Liver (tissue), 9 donors: ENCODE results near the gene WIZ. TPM values are rescaled to one million over a fixed set of nuclear protein-coding genes. Genes with fewer than 3 reads are reported as not detected.

ENCODE experiments used
- DNase-seq: peaks from one replicate; pipeline ENCODE4 v3.0.0-alpha.2; 2017; ENCODE audit warnings: low spot score
- H3K27ac ChIP-seq, 2 donors: one replicate each; pipeline ENCODE4 v1.7.0; 2013; ENCODE audit warnings: inconsistent platforms in 2 of 2, low read length in 2 of 2, control low read depth in 1 of 2, low read depth in 1 of 2, mild to moderate bottlenecking in 1 of 2
- H3K27me3 ChIP-seq, 4 donors: one replicate each; pipeline versions ENCODE4 v1.6.1 to v1.7.0; 2013; ENCODE audit warnings: low read length in 3 of 4, inconsistent platforms in 1 of 4, mild to moderate bottlenecking in 1 of 4, moderate library complexity in 1 of 4; ENCODE audit not compliant: control insufficient read depth in 4 of 4, insufficient read depth in 4 of 4
- H3K36me3 ChIP-seq, 4 donors: one replicate each; pipeline versions ENCODE4 v1.6.1 to v1.7.0; 2013; ENCODE audit warnings: low read length in 3 of 4, mild to moderate bottlenecking in 3 of 4, low read depth in 1 of 4, moderate library complexity in 1 of 4; ENCODE audit not compliant: control insufficient read depth in 4 of 4, insufficient read depth in 3 of 4
- H3K4me1 ChIP-seq, 4 donors: one replicate each; pipeline versions ENCODE4 v1.6.1 to v1.7.0; 2013; ENCODE audit warnings: low read length in 3 of 4, mild to moderate bottlenecking in 3 of 4, moderate library complexity in 1 of 4; ENCODE audit not compliant: control insufficient read depth in 4 of 4, insufficient read depth in 4 of 4
- H3K4me3 ChIP-seq, 3 donors: one replicate each; pipeline versions ENCODE4 v1.6.1 to v1.7.0; 2013; ENCODE audit warnings: low read length in 3 of 3, control low read depth in 1 of 3, low read depth in 1 of 3, mild to moderate bottlenecking in 1 of 3
- H3K9ac ChIP-seq, 2 donors: one replicate each; pipeline ENCODE4 v1.7.0; 2013; ENCODE audit warnings: low read length in 2 of 2, mild to moderate bottlenecking in 2 of 2, moderate library complexity in 2 of 2, control low read depth in 1 of 2, low read depth in 1 of 2
- H3K9me3 ChIP-seq, 4 donors: one replicate each; pipeline versions ENCODE4 v1.6.1 to v1.7.0; 2013; ENCODE audit warnings: low read length in 3 of 4; ENCODE audit not compliant: control insufficient read depth in 4 of 4
- ATF3 ChIP-seq: IDR thresholded peaks from 2 replicates; pipeline ENCODE4 v1.6.1; 2016; ENCODE audit warnings: antibody characterized with exemption
- CTCF ChIP-seq: fragments of 150-350 bp; IDR thresholded peaks from 2 replicates; pipeline ENCODE4 v1.5.1; 2017; ENCODE audit warnings: improper control_type of control experiment, low read depth, low read length; ENCODE audit not compliant: missing input control
- EGR1 ChIP-seq, 2 donors: IDR thresholded peaks; 2 replicates each; pipeline ENCODE4 v1.6.1; 2016 to 2018; ENCODE audit warnings: antibody characterized with exemption in 2 of 2, low read depth in 2 of 2
- FOXA1 ChIP-seq: IDR thresholded peaks from 2 replicates; pipeline ENCODE4 v1.6.1; 2016; ENCODE audit warnings: antibody characterized with exemption
- FOXA2 ChIP-seq: IDR thresholded peaks from 2 replicates; pipeline ENCODE4 v1.6.1; 2016; ENCODE audit warnings: antibody characterized with exemption
- GABPA ChIP-seq, 2 donors: IDR thresholded peaks in 1 of 2; conservative IDR thresholded peaks in 1 of 2; 2 replicates each; pipeline ENCODE4 v1.6.1; 2016; ENCODE audit warnings: antibody characterized with exemption in 2 of 2, mild to moderate bottlenecking in 1 of 2, moderate library complexity in 1 of 2
- HNF4A ChIP-seq, 2 donors: conservative IDR thresholded peaks; 2 replicates each; pipeline ENCODE4 v1.6.1; 2016; ENCODE audit warnings: antibody characterized with exemption in 2 of 2, mild to moderate bottlenecking in 2 of 2
- HNF4G ChIP-seq: IDR thresholded peaks from 2 replicates; pipeline ENCODE4 v1.6.1; 2016; ENCODE audit warnings: antibody characterized with exemption
- JUND ChIP-seq, 2 donors: IDR thresholded peaks; 2 replicates each; pipeline ENCODE4 v1.6.1; 2016; ENCODE audit warnings: antibody characterized with exemption in 2 of 2
- MAX ChIP-seq: IDR thresholded peaks from 2 replicates; pipeline ENCODE4 v1.6.1; 2016; ENCODE audit warnings: antibody characterized with exemption
- NR2F2 ChIP-seq: IDR thresholded peaks from 2 replicates; pipeline ENCODE4 v1.6.1; 2016; ENCODE audit warnings: antibody characterized with exemption
- RAD21 ChIP-seq, 2 donors: IDR thresholded peaks; 2 replicates each; pipeline ENCODE4 v1.6.1; 2016; ENCODE audit warnings: antibody characterized with exemption in 2 of 2, mild to moderate bottlenecking in 2 of 2
- REST ChIP-seq: IDR thresholded peaks from 2 replicates; pipeline ENCODE4 v1.6.1; 2016; ENCODE audit warnings: antibody characterized with exemption, mild to moderate bottlenecking
- RXRA ChIP-seq, 2 donors: IDR thresholded peaks; 2 replicates each; pipeline ENCODE4 v1.6.1; 2017 to 2018; ENCODE audit warnings: antibody characterized with exemption in 2 of 2, mild to moderate bottlenecking in 1 of 2
- SP1 ChIP-seq: IDR thresholded peaks from 2 replicates; pipeline ENCODE4 v1.6.1; 2018; ENCODE audit warnings: antibody characterized with exemption, mild to moderate bottlenecking
- TAF1 ChIP-seq: conservative IDR thresholded peaks from 2 replicates; pipeline ENCODE4 v1.6.1; 2016; ENCODE audit warnings: antibody characterized with exemption, mild to moderate bottlenecking
- YY1 ChIP-seq: IDR thresholded peaks from 2 replicates; pipeline ENCODE4 v1.6.1; 2016; ENCODE audit warnings: antibody characterized with exemption, mild to moderate bottlenecking
- WGBS: extraction: QIAGEN DNeasy Blood & Tissue Kit; methylation state at CpG from one replicate; pipeline ENCODE4 v1.1.7; 2013; 5-methylcytosine and 5-hydroxymethylcytosine counted together
- polyA plus RNA-seq, 2 donors: library from polyadenylated mRNA; stranded (reverse) in 1 of 2; unstranded in 1 of 2; fragments of 200-250 nt in 1 of 2; fragments of >200 nt in 1 of 2; fragmentation: Nextera tagmentation in 1 of 2; extraction: Ambion mirVana in 1 of 2; gene quantifications; one replicate each; pipeline versions ENCODE4 v1.2.1 to v1.2.3, GENCODE V29; 2013 to 2015
- total RNA-seq, 2 donors: library from RNA; depleted of rRNA; stranded (reverse); fragments of >200 nt; gene quantifications; one replicate each; pipeline ENCODE4 v1.2.3, GENCODE V29; 2014
- donor health status: healthy.
- donor health status: healthy.
- donor health status: healthy.
- donor health status: healthy.
- donor health status: healthy.

Gene WIZ
- total and polyA plus RNA-seq, 4 donors, result 3.8 to 12.7 (median 8.6) TPM

GRCh38 chr19:15404097-15404779, 45.5 kb downstream of the WIZ start:
- Histone ChIP-seq H3K27ac (no peak overlapping the region), H3K4me1 (peaks cover 2 to 11% (median 5%) of the 10 kb centered on the region in 4 donors), H3K9ac (no peak overlapping the region)

GRCh38 chr19:15403151-15403531, 46.6 kb downstream of the WIZ start:
- 96% methylated on average over 10 of the region's 10 CpGs for WGBS
- H3K9me3 ChIP-seq, result no peaks in the 10 kb centered on the region
- TF ChIP-seq RAD21 (IDR thresholded peaks at IDR 0.05), result no peak
- no peak for TF ChIP-seq NR2F2
- no peak for TF ChIP-seq FOXA2
- no peak for TF ChIP-seq HNF4A (conservative IDR thresholded peaks at IDR 0.05)
- no peak for TF ChIP-seq GABPA (IDR thresholded peaks at IDR 0.05 in 1 of 2, conservative IDR thresholded peaks at IDR 0.05 in 1 of 2)
- TF ChIP-seq ATF3, result no peak
- TF ChIP-seq CTCF, result no peak
- TF ChIP-seq RXRA (IDR thresholded peaks at IDR 0.05), result no peak
- no peak for TF ChIP-seq TAF1
- no peak for TF ChIP-seq MAX
- TF ChIP-seq HNF4G, result no peak
- no peak for TF ChIP-seq EGR1 (IDR thresholded peaks at IDR 0.05; ENCODE audit: low read depth in 2 of 2)
- no peak for TF ChIP-seq FOXA1
- no peak for TF ChIP-seq REST
- TF ChIP-seq SP1, result no peak
- TF ChIP-seq YY1, result no peak
- TF ChIP-seq JUND (IDR thresholded peaks at IDR 0.05), result no peak
- H3K4me1 ChIP-seq, result peaks cover 2 to 9% (median 5%) of the 10 kb centered on the region in 4 donors
- H3K27ac ChIP-seq, result no peak overlapping the region
- H3K36me3 ChIP-seq, result peaks cover 19 to 55% (median 36%) of the 10 kb centered on the region in 4 donors
- no peak for DNase-seq
- H3K9ac ChIP-seq, result no peak overlapping the region
- H3K4me3 ChIP-seq, result no peak overlapping the region
- no peaks in the 10 kb centered on the region for H3K27me3 ChIP-seq

More at GRCh38 chr19:15404097-15404779, 45.5 kb downstream of the WIZ start:
- Histone ChIP-seq H3K9me3 (no peaks in the 10 kb centered on the region), H3K27me3 (no peaks in the 10 kb centered on the region), H3K4me3 (no peak overlapping the region), H3K36me3 (peaks cover 16 to 48% (median 31%) of the 10 kb centered on the region in 4 donors)
- 89% methylated on average over 7 of the region's 7 CpGs for WGBS
- DNase-seq, result no peak
- TF ChIP-seq NR2F2 (peak; percentile 83), SP1 (peak; percentile 18), HNF4G (no peak), RAD21 (IDR thresholded peaks at IDR 0.05) (no peak), RXRA (IDR thresholded peaks at IDR 0.05) (peak in 1 of 2 donors; percentile 15), ATF3 (no peak)
